SK-N-SH (cell line): Measurements from ENCODE around the gene CNTN2.

Source experiments
- FOXM1 ChIP-seq: IDR thresholded peaks from 2 replicates; pipeline ENCODE4 v1.4.0; 2012; ENCODE audit warnings: low read depth, mild to moderate bottlenecking
- RCOR1 ChIP-seq: fragments of 150-350 bp; IDR thresholded peaks from 2 replicates; pipeline ENCODE4 v1.6.1; 2017; ENCODE audit warnings: antibody characterized with exemption, low read length
- SMC3 ChIP-seq: IDR thresholded peaks from 2 replicates; pipeline ENCODE4 v1.6.1; 2012; ENCODE audit warnings: low read depth, low read length, improper control_type of control experiment
- TF ChIP-seq, protein P1 (sequence below): fragments of 200-600 bp; sonication (generic); IDR thresholded peaks from 2 replicates; pipeline ENCODE4 v1.6.1; 2017; ENCODE audit warnings: antibody characterized with exemption, mild to moderate bottlenecking, moderate library complexity
- TF ChIP-seq, protein P2 (sequence below): IDR thresholded peaks from 2 replicates; pipeline ENCODE4 v1.4.0; 2012; ENCODE audit warnings: low read depth

GRCh38 chr1:205095422-205095821 lies 52.4 kb downstream of the CNTN2 start:
- TF ChIP-seq RCOR1 (no peak), FOXM1 (no peak), SMC3 (no peak)
- TF ChIP-seq, protein P1, sequence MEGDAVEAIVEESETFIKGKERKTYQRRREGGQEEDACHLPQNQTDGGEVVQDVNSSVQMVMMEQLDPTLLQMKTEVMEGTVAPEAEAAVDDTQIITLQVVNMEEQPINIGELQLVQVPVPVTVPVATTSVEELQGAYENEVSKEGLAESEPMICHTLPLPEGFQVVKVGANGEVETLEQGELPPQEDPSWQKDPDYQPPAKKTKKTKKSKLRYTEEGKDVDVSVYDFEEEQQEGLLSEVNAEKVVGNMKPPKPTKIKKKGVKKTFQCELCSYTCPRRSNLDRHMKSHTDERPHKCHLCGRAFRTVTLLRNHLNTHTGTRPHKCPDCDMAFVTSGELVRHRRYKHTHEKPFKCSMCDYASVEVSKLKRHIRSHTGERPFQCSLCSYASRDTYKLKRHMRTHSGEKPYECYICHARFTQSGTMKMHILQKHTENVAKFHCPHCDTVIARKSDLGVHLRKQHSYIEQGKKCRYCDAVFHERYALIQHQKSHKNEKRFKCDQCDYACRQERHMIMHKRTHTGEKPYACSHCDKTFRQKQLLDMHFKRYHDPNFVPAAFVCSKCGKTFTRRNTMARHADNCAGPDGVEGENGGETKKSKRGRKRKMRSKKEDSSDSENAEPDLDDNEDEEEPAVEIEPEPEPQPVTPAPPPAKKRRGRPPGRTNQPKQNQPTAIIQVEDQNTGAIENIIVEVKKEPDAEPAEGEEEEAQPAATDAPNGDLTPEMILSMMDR = no peak
- TF ChIP-seq, protein P2, sequence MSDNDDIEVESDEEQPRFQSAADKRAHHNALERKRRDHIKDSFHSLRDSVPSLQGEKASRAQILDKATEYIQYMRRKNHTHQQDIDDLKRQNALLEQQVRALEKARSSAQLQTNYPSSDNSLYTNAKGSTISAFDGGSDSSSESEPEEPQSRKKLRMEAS = no peak
